ENCODE results near the gene KIF1A. TPM values are rescaled to one million over a fixed set of nuclear protein-coding genes. Genes with fewer than 3 reads are reported as not detected.

The KIF1A gene
- total RNA-seq, 2 experiments from 2014 or later: not detected

- Histone ChIP-seq H3K27ac (ENCODE audit: low read depth in 1 of 2, low read length in 2 of 2) (no peak overlapping the region), H3K4me3 (ENCODE audit: low read length) (no peak overlapping the region), H3K36me3 (ENCODE audit: insufficient read depth, low read length) (no peaks in the 10 kb centered on the region), H3K27me3 (ENCODE audit: control insufficient read depth in 1 of 2, insufficient read depth in 2 of 2, low read length in 2 of 2) (no peaks in the 10 kb centered on the region), H3K4me1 (ENCODE audit: insufficient read depth, low read length) (no peaks in the 10 kb centered on the region), H3K9me3 (ENCODE audit: control insufficient read depth in 1 of 2, insufficient read depth in 1 of 2, low read length in 2 of 2) (peaks cover 0 to 11% of the 10 kb centered on the region in 2 experiments)
- H3K27ac Mint-ChIP-seq: no peak overlapping the region
- no peaks in the 10 kb centered on the region for H3K9me3 Mint-ChIP-seq
- H3K4me3 Mint-ChIP-seq: no peak overlapping the region
- intact Hi-C loops (cut with DNase I, micrococcal nuclease): no loop called here
- ATAC-seq (ENCODE audit: poor library complexity) (no peak), DNase-seq (no peak)
- POLR2A ChIA-PET: no interaction called here
- H3K36me3 Mint-ChIP-seq (ENCODE audit: low read depth): no peaks in the 10 kb centered on the region
- no peak for TF ChIP-seq CTCF (IDR thresholded peaks at IDR 0.05)
- H3K27me3 Mint-ChIP-seq: no peaks in the 10 kb centered on the region
- no peaks in the 10 kb centered on the region for H3K4me1 Mint-ChIP-seq (ENCODE audit: low read depth)
- CTCF ChIA-PET: no interaction called here
Measured at GRCh38 chr2:240774856-240775255, 45.2 kb downstream of the KIF1A start.

- H3K36me3 ChIP-seq (ENCODE audit: insufficient read depth, low read length): no peaks in the 10 kb centered on the region
- TF ChIP-seq CTCF (IDR thresholded peaks at IDR 0.05): no peak
- Mint-ChIP-seq H3K9me3 (no peaks in the 10 kb centered on the region), H3K27me3 (no peaks in the 10 kb centered on the region), H3K27ac (no peak overlapping the region), H3K36me3 (ENCODE audit: low read depth) (no peaks in the 10 kb centered on the region), H3K4me3 (no peak overlapping the region), H3K4me1 (ENCODE audit: low read depth) (no peaks in the 10 kb centered on the region)
- ChIA-PET POLR2A (no interaction called here), CTCF (no interaction called here)
- no peaks in the 10 kb centered on the region for H3K4me1 ChIP-seq (ENCODE audit: insufficient read depth, low read length)
- no peak overlapping the region for H3K4me3 ChIP-seq (ENCODE audit: low read length)
- intact Hi-C loops (cut with DNase I, micrococcal nuclease): no loop called here
- no peaks in the 10 kb centered on the region for H3K27me3 ChIP-seq (ENCODE audit: control insufficient read depth in 1 of 2, insufficient read depth in 2 of 2, low read length in 2 of 2)
- no peak overlapping the region for H3K27ac ChIP-seq (ENCODE audit: low read depth in 1 of 2, low read length in 2 of 2)
- no peak for DNase-seq
- no peaks in the 10 kb centered on the region for H3K9me3 ChIP-seq (ENCODE audit: control insufficient read depth in 1 of 2, insufficient read depth in 1 of 2, low read length in 2 of 2)
- ATAC-seq (ENCODE audit: poor library complexity): no peak
Measured at GRCh38 chr2:240769096-240769495, 50.9 kb downstream of the KIF1A start.

DNA sequence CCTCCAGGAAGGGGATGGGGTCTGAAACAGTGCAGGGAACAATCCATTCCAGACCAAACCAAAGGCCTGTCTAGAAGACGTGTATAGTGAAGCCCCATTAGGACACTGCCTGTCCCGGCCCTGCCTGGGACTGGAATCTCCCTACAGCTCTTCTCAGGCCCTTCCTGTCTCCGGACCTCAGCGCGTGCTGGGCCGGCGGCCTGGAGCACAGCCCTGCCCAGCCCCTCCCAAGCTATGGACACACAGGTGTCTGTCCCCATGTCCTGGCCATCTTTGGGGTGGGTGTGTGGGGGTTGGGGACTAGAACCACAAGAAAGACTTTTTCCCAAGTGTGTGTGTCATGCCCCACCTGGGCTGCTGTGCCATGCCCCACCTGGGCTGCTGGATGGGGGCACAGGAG, 51.8 kb downstream of the KIF1A start:
- POLR2A ChIA-PET: no interaction called here
- Mint-ChIP-seq H3K36me3 (ENCODE audit: low read depth) (no peaks in the 10 kb centered on the region), H3K27ac (no peak overlapping the region)

More for the DNA sequence above, 51.8 kb downstream of the KIF1A start:
- Mint-ChIP-seq H3K4me3 (no peak overlapping the region), H3K27me3 (no peaks in the 10 kb centered on the region), H3K4me1 (ENCODE audit: low read depth) (no peaks in the 10 kb centered on the region), H3K9me3 (no peaks in the 10 kb centered on the region)
- ATAC-seq (ENCODE audit: poor library complexity) (no peak), DNase-seq (no peak)
- Histone ChIP-seq H3K36me3 (ENCODE audit: insufficient read depth, low read length) (no peaks in the 10 kb centered on the region), H3K9me3 (ENCODE audit: control insufficient read depth in 1 of 2, insufficient read depth in 1 of 2, low read length in 2 of 2) (no peaks in the 10 kb centered on the region), H3K4me3 (ENCODE audit: low read length) (no peak overlapping the region), H3K27ac (ENCODE audit: low read depth in 1 of 2, low read length in 2 of 2) (no peak overlapping the region), H3K4me1 (ENCODE audit: insufficient read depth, low read length) (no peaks in the 10 kb centered on the region), H3K27me3 (ENCODE audit: control insufficient read depth in 1 of 2, insufficient read depth in 2 of 2, low read length in 2 of 2) (no peaks in the 10 kb centered on the region)
- CTCF ChIA-PET: no interaction called here
- TF ChIP-seq CTCF (IDR thresholded peaks at IDR 0.05): no peak
- intact Hi-C loops (cut with DNase I, micrococcal nuclease): no loop called here
